ENCODE measurements around the gene ASB2.

DNA sequence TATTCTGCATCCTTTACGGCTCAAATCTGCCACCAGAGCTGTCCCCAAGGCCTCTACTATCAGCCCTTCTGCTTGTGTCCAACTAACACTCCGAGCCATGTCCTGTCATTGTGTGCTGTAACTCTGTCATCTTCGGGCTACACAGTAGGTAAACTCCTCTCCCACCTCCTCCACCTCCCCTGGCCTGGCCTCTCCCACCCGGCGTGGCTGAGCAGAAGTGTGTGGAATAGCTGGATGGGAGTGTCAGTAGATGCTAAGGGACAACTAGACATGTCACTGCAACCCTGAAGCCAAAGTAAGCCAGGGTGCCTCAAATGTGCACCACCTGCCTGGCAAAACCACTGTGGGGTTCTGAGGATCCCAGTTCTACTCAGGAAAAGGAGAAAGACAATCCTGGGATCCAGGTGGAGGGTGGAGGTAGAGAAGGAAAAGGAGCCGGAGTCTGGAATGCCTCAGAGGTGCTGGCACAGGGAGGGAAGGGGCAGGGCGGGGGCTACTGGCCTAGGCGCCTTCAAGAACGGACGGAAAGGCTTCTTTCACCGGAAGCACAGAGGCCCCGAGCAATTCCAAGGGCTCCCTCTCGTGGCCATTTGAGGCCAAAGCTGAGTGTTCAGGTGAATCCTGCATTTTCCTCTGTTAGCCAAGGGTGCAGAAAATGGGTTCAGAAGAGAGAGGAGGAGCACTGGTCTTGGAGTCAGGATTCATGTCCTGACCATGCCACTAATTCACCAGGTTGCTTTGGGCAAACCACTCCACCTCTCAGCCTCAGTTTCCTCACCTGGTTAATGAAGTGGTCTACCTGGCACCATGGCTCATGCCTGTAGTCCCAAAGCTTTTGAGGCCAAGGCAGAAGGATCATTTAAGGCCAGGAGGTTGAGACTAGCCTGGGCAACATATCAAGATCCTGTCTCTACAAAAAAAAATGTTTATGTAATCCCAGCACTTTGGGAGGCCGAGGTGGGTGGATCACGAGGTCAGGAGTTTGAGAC, 69.7 kb downstream of the ASB2 start:
- no peak for TF ChIP-seq POLR2A (IDR thresholded peaks at IDR 0.05)
- TF ChIP-seq, protein P1, sequence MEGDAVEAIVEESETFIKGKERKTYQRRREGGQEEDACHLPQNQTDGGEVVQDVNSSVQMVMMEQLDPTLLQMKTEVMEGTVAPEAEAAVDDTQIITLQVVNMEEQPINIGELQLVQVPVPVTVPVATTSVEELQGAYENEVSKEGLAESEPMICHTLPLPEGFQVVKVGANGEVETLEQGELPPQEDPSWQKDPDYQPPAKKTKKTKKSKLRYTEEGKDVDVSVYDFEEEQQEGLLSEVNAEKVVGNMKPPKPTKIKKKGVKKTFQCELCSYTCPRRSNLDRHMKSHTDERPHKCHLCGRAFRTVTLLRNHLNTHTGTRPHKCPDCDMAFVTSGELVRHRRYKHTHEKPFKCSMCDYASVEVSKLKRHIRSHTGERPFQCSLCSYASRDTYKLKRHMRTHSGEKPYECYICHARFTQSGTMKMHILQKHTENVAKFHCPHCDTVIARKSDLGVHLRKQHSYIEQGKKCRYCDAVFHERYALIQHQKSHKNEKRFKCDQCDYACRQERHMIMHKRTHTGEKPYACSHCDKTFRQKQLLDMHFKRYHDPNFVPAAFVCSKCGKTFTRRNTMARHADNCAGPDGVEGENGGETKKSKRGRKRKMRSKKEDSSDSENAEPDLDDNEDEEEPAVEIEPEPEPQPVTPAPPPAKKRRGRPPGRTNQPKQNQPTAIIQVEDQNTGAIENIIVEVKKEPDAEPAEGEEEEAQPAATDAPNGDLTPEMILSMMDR (IDR thresholded peaks at IDR 0.05) = peak in 2 of 3 experiments; percentile 43 to 57
